Measurements from ENCODE around the gene GOLGA2.

DNA sequence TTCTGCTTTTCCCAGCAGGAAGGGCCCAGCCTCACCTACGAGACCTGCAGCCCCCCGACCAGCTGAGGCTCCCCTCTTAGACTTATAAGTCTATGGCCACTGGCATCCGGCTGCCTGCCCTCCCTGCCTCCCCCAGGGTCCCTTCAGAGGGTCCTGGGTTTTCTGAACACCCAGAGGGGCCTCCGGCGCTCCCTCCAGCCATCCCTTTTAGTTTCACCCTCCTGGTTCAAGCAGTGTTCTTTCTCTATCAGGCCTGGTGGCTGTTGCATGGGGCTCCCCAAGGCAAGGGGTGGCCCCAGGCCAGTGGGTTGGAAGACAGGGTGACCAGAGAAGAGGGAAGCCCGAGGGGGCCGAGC lies 21.8 kb downstream of the GOLGA2 start:
- TF ChIP-seq, protein P1, sequence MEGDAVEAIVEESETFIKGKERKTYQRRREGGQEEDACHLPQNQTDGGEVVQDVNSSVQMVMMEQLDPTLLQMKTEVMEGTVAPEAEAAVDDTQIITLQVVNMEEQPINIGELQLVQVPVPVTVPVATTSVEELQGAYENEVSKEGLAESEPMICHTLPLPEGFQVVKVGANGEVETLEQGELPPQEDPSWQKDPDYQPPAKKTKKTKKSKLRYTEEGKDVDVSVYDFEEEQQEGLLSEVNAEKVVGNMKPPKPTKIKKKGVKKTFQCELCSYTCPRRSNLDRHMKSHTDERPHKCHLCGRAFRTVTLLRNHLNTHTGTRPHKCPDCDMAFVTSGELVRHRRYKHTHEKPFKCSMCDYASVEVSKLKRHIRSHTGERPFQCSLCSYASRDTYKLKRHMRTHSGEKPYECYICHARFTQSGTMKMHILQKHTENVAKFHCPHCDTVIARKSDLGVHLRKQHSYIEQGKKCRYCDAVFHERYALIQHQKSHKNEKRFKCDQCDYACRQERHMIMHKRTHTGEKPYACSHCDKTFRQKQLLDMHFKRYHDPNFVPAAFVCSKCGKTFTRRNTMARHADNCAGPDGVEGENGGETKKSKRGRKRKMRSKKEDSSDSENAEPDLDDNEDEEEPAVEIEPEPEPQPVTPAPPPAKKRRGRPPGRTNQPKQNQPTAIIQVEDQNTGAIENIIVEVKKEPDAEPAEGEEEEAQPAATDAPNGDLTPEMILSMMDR (conservative IDR thresholded peaks at IDR 0.05; ENCODE audit: low read length): no peak
- TF ChIP-seq EZH2phosphoT487 (IDR thresholded peaks at IDR 0.05; ENCODE audit: borderline replicate concordance, low read depth, low read length): no peak

Data from OCI-LY7 (cell line).